ENCODE data around the gene HECTD4.

Gene HECTD4

DNA sequence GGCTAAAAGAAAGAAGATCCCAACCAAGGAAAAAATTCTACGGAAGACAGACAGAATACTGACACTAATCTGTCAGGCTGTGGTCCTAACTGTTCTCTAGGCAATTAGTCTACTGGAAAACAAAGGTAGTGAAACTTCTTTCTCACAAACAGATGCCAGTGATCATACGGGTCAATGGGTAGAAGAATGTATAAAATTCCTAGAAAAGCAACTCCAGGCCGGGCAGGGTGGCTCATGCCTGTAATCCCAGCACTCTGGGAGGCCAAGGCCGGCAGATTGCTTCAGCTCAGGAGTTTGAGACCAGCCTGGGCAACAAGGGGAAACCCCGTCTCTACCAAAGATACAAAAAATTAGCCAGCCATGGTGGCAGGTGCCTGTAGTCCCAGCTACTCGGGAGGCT is 64.8 kb downstream of the HECTD4 start:
- DNase-seq = no peak

GRCh38 chr12:112314981-112315380 is 67.2 kb downstream of the HECTD4 start:
- DNase-seq = no peak

GRCh38 chr12:112309797-112310196 is 72.4 kb downstream of the HECTD4 start:
- no peak for DNase-seq

GRCh38 chr12:112308652-112309051 is 73.6 kb downstream of the HECTD4 start:
- DNase-seq = no peak

DNA sequence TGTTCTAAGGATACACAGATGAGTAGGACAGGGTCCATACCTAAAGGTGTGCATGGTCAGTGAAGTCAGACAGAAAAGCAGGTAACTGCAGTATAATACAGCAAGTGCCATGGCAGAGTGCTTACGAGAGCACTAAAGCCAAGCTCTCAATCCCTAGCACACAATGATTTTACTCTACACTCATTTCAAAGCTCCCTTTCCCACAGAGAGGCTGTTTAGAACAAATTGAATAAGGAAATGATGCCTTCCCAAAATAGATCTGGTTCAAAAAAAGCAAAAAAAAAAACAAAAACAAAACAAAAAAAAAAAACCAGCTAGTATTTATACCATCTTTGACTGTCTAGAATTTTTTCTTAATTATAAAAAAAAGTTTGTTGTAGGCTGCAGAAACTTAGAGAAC is 74.1 kb downstream of the HECTD4 start:
- DNase-seq = no peak

DNA sequence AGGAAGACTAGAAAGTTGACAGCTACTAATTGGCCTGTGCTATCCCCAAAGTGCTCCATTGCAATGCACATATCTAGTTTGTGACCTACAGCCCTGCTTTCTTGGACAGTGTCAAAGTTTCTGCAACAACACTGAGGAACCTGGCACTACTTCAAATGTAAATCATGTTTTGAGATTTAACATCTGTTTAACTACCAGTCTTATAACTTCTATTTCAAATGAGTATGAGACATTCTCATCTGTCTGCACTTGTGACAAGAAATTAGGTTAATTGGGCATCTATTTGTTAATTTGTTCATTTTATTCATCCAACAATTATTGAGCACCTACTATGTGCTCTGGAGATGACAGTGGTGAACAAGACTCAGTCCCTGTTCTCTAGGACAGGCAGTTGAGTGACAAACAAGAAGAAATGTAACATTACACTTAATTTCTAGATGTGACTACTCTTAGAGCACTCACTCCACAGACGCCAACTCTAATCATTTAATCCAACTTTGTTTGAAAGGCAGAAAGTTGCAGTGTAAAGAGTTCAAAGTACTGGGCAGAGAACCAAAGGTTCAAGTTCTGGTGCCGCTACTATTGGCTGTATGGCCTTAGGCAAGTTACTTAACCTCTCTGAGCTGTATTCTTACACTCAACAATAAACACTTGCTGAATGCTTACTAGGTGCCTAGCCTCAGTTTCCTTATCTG is 74.8 kb downstream of the HECTD4 start:
- no peak for DNase-seq

DNA sequence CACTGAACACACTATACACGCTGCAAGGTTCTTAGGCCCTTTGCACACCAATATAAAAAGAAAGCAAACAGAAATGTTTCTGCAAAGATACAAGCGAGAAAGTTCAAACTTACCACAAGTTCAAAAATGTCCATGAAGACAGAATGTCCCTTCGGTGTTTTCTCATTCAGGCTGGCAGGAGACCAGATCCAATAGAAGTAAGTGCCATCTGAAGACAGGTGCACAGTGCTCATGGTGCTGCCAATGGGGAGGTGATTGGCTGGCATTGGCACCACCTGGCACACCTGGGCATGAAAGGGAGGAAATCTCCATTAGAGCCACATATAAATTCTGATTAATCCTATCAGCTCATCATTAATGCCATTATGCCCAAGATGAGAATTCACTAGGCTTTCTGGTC is 76.3 kb downstream of the HECTD4 start:
- no peak for DNase-seq

DNA sequence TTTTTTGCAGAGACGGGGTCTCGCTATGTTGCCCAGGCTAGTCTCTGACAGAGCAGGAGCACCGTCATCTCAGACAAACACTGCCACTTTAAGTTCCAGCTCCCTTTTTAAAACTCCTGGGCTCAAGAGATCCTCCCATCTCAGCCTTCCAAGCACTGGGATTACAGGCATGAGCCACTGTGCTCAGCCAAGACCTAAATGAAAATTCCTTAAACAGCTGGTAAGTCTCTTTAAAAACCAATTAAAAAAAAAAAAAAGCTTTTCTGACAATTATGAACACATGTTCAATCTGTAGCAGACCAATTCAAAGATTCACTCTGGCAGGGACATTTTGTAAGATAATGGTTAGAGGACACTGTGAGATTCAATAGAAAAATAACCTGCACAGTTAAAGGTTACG is 77.8 kb downstream of the HECTD4 start:
- DNase-seq = no peak

DNA sequence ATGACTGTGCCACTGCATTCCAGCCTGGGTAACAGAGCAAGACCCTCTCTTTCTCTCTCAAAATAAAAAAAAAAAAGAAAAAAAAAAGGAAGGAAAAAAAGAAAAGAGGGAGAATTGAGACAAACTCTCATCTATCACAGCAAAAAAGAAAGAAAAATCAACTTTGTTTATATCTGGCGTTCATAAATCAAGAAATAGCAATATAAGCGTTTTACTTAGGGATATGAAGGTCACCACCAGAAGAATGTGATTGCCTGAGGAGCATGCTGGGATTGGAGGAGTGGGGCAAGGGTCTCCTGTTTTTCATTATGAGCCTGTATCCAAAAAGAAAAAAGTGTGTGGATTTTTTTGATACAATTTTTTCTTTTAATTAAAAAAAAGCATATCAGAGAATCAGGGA is 78.4 kb downstream of the HECTD4 start:
- no peak for DNase-seq

DNA sequence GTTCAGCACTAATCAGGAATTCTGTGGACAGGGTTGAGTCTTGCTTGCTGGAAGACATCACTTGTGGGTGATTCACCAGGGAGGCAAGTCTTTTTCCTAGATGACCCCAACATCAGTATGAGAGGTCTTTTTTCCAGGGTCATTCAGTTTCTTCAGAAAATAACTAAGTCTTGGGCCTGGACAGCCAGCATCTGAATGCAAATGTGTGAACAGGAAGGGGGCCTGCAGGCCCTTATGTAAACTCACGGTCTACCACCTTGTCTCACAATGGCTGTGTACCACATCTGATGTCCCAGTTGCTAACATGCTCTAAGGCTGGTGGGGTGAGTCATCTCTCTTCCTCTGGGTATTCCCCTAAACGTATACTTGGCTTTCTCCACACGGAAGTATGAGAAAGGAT is 79.2 kb downstream of the HECTD4 start:
- no peak for DNase-seq

DNA sequence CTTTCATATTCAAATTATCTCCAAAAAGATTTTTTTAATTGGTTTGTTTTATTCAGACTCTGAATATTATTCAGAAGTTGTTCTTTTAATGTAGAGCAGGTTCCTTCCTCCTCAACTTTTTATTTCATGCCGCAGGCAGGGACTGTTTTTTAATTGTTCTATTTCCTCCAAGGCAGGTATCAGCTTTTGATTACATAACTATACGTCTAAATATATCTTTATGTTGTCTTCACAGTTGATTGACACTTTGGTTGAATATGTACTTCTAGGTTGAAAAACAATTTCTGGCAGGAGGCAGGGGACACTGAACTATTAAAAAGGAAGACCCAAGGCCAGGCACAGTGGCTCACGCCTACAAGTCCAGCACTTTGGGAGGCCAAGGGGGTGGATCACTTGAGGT is 82.5 kb downstream of the HECTD4 start:
- DNase-seq = no peak

DNA sequence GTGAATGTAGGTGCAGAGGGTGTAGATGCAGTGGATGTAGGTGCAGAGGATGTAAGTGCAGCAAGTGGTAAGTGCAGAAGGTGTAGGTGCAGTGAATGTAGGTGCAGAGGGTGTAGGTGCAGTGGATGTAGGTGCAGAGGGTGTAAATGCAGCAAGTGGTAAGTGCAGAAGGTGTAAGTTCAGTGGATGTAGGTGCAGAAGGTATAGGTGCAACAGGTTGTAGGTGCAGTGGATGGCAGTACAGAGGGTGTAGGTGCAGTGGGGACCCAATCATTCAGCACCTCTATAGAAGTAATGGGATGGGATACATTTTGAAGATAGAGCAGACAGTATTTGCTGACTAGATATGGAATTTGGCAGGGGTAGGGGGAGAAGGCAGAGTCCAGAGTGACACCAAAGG is 85.0 kb downstream of the HECTD4 start:
- no peak for DNase-seq

GRCh38 chr12:112296183-112296582 is 86.0 kb downstream of the HECTD4 start:
- no peak for DNase-seq

- peak; percentile 1 for DNase-seq
Measured at GRCh38 chr12:112294793-112295192, 87.4 kb downstream of the HECTD4 start.

GRCh38 chr12:112288638-112289037 is 93.6 kb downstream of the HECTD4 start:
- DNase-seq = no peak

GRCh38 chr12:112285600-112286401 is 96.4 kb downstream of the HECTD4 start:
- no peak for DNase-seq

DNA sequence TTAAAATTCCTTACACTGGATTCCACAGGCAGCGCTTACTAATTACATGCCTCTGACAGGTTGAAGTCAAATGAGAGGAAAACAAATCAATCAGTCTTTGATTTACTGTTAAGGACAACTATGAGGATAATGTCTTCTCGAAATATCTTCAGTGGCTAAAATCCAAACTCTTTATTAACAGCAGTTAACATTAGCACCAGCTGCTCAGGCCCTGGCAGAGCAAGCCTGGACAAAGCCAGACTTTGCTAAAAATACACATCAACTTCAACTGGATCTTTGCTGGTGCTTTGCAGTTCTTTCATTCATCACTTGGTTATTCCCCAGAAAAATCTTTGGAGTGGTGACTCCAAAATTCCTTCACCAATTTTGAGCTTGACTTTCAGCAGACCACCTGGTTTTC is 98.7 kb downstream of the HECTD4 start:
- DNase-seq = no peak

DNA sequence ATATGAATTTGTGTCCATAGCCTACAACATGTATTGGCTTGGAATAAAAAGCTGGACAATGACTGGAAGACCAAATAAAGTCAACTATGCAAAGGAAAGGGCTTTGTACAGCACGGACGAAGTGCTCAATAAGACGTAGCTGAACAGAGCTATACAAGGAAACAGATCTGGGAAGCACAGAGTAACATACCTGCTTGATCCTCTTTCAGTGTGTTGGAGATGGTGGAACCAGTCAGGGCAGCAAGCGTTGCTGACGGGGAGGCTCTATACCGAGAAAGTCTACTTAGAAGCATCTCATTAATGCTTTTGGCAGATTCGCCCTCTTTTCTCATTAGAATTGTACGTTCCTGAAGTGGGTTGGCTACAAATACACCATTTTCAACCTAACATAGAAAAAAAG is 99.3 kb downstream of the HECTD4 start:
- DNase-seq = no peak

DNA sequence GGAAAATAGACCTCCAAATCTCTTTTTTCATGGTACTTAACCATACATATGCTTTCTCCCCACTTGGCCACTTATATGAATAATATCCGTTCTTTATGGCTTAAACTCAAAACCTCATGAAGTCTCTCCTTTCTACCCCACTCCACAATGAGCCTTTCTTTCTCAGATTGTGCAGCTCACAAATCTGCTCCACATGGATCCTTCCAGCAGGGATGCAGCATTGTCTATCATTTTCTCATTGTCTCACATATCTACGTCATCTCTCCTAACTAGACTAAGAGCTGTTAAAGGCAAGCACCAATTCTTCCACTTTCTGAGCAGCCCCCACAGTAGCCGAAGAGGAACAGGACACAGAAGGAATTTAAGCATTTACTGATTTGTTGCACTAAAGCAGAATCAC is 106.4 kb downstream of the HECTD4 start:
- DNase-seq = no peak

GRCh38 chr12:112275207-112275606 is 107.0 kb downstream of the HECTD4 start:
- no peak for DNase-seq

GRCh38 chr12:112270673-112271072 is 111.6 kb downstream of the HECTD4 start:
- no peak for DNase-seq

DNA sequence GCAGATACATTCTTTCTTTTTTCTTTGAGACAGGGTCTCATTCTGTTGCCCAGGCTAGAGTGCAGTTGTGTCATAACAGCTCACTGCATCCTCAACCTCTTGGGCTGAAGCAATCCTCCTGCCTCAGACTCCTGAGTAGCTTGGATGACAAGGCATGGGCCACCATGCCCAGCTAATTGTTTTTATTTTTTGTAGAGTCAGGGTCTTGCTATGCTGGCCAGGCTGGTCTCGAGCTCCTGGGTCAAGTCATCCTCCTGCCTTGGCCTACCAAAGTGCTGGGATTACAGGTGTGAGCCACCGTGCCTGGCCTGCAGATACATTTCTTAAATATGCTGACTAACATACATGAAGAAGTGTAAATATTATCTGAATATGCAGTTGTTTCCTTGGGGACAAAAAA is 115.8 kb downstream of the HECTD4 start:
- DNase-seq = no peak

DNA sequence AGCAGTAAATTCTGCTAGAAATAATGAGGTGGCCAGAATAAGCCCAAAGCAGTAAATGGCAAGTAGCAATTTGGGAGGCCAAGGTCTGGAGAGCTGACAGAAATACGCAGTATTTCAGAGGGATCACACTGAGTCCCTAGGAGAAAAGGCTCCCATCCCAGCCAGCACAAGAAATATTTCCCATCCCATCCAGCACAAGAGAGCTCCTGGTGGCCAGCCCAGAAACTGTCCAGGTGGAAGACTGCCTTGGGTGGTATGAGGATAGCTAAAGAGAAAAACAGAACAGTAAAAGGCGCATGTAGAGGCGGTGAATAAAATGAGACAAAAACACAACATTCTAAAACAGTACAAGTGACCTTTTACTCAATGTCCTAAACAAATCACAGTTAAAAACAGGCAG is 120.7 kb downstream of the HECTD4 start:
- no peak for DNase-seq

DNA sequence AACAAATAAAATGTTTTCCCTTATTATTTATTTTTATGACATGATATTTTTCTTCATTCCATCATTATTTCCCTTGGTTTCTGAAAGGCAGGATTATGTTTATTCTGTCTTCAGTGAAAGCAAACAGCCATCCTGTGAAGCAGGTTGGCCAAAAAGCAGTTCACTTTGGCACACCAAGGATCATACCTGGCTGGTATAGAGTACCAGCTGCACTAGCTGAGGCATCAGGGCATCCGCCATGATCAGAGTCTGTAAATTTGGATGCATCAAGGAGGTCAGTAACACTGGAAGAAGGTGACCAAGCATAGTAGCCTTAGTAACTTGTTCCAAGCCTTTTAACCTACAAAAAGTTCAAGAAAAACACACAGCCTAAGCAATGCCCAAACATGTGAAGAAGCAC is 123.3 kb downstream of the HECTD4 start:
- no peak for DNase-seq

DNA sequence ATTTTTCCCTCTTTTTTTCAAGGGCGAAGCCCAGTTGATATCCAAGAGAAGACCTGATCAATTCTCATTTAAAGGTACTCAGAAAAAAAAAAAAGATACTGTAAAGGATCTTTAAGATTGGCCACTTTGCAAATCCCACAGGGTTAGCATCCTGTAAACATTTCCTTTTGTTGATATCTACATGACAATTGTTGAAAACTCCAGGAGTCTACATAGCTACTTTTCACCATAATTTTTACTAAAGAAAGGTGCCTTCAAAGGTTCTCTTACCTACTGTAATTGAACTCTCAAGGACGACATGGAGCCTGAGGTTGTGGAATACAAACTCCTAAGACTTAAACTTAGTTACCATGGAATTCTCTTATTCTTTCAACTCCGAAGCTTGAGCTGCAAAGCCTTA is 125.5 kb downstream of the HECTD4 start:
- DNase-seq = no peak
